ENCODE data around the gene SP100.
"Not testable (repeated sequence)": the region's sequence is repeated elsewhere in the genome, so short reads cannot be mapped to it uniquely, and the experiment has no call there.

The SP100 gene

DNA sequence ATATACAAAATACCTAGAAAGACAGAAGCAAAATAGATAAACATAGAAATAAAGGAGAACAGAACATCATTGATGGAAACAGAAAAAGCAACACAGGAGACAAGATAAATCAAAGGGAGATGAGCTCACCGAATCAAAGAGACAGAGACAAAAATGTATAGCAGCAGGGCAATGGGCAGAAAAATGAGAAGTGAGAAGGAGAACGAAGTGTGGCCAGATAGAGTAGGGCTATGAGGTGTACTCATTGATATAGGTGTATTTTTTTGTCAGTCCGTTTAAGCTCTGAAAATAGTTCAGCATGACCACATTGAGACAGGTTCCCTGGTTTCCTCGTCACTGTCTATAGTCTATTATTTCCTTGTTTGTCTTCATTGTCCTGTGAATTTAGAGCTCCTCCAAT lies 55.1 kb downstream of the SP100 start:
- no peak for DNase-seq

DNA sequence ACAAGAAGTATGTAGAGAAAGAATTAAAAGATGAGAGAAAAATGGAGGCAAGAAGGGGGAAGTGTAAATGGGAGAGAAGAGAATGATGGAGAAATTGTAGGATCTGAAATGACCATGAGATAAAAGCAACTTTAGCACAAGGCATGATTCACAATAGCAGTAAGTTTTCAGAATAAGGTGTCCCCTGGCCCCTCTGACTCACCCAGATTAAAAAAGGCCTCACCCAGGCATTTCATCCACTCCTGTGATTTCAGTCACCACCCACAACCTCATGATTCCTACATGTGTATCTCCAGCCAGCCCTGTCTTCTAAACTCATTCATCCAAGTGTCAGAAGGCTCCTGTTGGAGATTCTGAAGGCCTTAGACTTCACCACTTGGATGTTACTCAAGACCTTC lies 56.6 kb downstream of the SP100 start:
- DNase-seq = no peak

DNA sequence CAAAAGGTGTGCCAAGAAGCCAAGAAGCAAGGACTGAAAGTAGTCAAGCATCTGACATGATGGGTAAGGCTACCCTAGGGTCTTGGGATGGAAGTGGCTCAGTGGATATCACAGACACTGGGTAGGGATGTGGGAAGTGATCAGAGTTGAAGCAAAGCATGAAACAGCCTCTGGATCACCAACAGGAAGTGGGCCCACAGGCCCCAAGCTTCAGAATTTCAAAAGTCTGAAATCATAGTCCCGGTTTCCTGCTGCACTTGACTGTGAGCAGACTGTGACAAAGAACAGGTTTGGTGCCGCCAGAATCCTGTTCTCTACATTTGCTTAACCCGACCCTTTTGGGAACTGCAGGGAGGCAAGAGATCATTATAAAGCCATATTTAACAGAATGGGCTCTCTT lies 57.4 kb downstream of the SP100 start:
- no peak for DNase-seq

- DNase-seq = no peak
Measured at GRCh38 chr2:230475143-230475542, 59.1 kb downstream of the SP100 start.

GRCh38 chr2:230485801-230486341 lies 69.9 kb downstream of the SP100 start:
- no peak for DNase-seq

- not testable (repeated sequence) for DNase-seq
Measured at GRCh38 chr2:230491219-230491618, 75.2 kb downstream of the SP100 start.

DNA sequence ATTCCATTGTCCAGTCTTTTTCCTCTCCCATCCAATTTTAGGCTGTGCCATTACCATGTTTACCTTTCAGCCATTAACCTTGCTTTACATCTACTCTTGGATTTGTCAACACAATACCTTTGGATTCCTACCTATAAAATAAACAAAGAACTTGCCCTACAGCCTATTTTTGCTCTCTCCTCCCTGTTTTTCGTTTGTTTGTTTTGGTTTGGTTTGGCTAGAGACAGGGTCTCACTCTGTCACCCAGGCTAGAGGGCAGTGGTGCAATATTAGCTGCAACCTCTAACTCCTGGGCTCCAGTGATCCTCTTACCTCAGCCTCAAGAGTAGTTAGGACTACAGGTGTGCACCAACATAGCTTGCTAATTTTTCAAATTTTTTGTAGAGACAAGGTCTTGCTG lies 76.1 kb downstream of the SP100 start:
- DNase-seq = no peak

- DNase-seq = no peak
Measured at GRCh38 chr2:230494980-230495379, 79.0 kb downstream of the SP100 start.

- no peak for DNase-seq
Measured at GRCh38 chr2:230496891-230497290, 80.9 kb downstream of the SP100 start.

DNA sequence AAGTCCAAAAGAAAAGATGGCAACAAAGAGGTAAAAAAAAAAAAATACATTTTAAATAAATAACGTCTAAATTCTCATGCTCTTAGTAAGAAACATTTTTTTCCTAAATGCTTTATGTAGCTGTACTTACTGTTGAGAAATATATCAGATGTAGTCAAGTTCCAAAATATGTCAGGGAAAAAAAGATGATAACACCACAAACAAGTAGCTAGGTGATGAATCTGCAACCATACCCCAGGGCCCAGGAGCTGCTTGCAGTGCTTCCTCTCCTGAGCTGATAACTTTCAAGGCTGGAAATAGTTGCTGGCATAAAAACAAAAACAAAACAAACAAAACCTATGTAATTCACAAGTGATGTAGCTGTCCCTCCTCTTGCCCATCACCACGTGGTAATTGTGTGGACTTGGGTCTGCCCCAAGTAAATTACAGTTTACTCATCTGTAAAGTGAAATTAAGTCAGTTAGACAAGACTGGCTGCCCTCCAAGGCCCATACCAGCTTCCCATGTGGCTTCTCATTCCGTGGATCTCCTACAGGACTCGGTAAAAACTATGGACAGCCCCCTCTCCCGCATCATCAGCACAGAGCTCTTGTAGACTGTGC lies 82.6 kb downstream of the SP100 start:
- DNase-seq = no peak

DNA sequence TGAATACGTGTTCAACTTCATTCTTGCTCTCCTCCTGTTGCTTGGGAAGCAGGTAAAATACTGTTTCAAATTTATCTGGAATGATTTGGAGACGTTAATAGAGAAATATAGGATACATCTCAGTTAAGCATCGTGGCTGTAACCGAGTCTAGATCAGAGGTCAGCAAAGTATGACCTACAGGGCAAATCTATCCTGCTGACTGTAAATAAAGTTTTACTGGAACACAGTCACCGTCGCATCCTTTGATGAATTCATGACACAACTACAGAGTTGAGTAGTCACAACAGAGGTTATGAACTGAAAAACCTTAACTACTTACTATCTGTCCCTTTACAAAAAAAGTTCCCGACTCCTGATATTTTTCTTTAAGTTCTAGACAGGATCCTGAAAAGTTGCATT lies 86.6 kb downstream of the SP100 start:
- no peak for DNase-seq

- no peak for DNase-seq
Measured at GRCh38 chr2:230503798-230504197, 87.8 kb downstream of the SP100 start.

GRCh38 chr2:230505162-230505561 lies 89.2 kb downstream of the SP100 start:
- DNase-seq = no peak

DNA sequence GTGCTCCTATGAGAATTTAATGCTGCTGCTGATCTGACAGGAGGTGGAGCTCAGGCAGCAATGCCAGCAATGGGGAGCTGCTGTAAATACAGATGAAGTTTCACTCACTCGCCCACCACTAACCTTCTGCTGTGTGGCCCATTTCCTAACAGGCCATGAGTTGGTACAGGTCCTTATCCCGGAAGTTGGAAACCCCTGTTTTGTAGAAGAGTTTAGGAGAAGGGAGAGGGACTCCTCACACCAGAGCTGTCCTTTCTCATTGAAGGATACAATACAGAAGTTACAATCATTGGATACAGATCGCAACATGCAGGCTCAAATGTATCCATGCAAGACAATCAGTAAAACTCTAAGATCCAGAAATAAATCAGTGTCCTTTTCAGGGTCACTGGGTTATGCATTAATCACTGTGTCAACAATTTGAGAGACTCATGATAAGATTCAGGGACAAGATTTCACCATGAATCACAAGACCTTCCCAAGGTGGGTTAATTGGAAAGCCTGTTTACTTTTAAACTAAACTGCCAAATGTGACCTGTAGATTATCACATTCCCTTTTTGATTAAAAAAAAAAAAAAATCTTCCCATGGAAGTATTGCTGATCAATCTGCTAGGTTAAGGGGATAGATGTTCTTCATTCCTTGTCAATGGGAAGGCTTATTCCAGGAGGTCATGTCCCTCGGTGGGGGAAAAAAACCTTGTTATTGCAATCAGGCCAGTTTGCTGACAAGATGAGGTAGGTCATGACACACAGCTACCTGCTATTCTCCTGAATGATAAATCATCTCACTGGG lies 97.2 kb downstream of the SP100 start:
- DNase-seq = no peak

DNA sequence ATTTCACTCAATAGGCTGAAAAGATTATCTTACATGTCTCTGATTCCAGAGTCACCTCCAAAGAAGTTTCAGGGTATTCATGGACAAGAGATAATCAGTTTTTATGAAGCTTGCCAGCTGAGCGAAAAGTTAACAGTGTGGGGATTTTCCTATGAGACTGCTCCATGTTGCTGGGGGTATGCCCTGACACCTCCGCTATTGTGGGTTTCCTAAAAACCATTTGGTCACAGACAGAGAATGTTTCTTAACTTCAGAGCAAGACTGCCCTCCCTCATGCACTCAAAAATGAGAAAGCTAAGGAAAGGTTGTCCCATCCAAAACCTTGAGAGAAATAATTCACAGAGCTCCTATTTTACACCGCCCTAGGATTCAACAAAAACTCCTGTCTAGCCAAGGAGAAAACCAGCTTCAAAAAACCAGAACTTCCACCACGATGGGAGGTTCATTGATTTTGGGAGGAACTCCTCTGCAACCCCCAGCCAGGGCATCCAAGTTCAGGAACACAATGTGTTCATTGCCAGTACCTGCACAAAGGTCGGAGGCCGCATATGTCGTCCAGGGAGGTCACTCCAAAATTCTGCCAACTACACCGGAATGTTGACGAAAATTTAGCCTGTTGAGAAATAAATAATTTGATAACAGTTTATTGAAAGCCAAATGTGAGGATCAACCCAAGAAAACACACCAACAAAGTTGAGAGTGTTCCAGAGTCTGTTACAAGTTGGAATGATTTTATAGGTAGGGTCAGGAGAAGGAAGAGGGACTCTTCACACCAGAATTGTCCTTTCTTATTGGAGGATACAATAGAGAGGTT lies 104.3 kb downstream of the SP100 start:
- no peak for DNase-seq

DNA sequence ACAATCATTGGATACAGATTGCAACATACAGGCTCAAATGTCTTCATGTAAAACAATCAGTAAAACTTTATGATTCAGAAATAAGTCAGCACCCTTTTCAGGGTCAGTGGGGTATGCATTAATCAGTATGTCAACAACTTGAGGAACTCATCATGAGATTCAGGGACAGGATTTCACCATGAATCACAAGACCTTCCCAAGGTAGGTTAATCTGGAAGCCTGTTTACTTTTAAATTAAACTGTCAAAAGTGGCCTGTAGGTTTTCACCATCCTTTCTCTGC lies 104.8 kb downstream of the SP100 start:
- no peak for DNase-seq

GRCh38 chr2:230521386-230521785 lies 105.4 kb downstream of the SP100 start:
- no peak for DNase-seq

DNA sequence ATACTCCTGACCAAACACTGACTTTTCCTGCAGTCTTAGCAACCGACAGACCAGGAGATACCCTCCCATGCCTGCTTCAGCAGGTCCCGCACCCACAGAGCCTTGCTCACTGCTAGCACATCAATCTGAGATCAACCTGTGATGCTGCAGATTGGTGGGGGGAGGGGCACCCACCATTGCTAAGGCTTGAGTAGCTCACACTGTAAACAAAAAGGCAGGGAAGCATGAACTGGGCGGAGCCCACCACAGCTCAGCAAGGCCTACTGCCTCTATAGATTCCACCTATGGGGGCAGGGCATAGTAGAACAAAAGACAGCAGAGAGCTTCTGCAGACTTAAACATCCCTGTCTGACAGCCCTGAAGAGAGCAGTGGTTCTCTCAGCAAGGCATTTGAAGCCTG lies 109.7 kb downstream of the SP100 start:
- no peak for DNase-seq

- no peak for DNase-seq
Measured at GRCh38 chr2:230537531-230537976, 121.6 kb downstream of the SP100 start.

DNA sequence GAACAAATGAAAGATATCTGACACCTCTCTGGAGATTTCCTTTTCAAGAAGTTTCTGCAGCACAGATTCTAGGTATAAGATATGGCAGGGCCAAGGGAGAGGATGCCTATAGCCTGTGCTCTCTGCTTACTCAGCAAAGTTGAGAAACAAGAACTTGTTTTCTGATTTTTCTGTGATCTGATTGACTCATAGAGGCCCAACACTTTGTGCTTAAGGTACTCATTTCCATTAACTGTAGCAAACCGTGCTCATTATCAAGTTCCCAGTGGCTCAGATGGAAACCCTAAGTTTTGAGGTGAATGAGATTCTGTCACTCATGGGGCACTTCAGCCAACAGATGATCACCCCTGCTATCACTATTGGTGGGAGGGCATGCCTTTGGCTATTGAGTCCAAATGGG lies 124.3 kb downstream of the SP100 start:
- DNase-seq = no peak

DNA sequence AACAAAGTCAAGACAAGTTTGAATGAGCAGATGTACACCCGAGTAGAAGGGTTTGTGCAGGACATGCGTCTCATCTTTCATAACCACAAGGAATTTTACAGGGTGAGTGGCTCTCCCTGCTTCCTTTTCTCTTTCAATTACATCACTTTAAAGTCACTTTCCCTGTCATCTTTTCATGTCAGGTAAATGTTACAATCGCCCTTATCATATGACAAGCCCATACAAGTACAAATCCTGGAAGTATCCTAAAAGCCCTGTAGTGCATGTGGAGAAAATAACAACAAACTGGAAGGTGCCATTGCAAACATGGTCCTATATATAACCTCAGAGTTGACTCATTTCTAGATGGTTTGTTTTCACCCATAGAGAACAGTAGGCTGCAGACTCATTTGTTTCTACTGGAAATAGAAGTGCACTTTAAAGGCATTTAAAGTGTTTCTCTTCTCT lies 126.0 kb downstream of the SP100 start:
- no peak for DNase-seq

- DNase-seq = no peak
Measured at GRCh38 chr2:230542751-230543150, 126.8 kb downstream of the SP100 start.

- no peak for DNase-seq
Measured at GRCh38 chr2:230552181-230552580, 136.2 kb downstream of the SP100 start.

DNA sequence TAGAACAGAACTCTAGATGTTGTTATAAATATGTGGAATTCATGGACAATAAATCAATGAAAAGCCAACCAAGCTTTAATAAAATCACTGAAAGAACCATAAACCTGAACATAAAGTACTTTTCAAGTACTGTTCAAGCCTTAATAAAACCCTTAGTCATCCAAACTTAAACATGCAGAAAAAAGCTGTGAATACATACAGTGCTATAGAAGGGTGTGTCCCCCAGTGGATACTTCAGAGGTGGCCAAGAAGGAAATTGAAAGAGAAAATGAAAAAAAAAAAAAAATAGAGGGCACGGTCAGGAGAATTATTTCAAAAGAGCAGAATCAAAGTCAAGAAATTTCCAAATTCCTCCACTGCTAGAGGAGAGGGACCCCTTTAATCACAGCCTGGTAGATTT lies 141.1 kb downstream of the SP100 start:
- DNase-seq = no peak

Data from retina (tissue), 1 donor.